Vagina (tissue), 2 donors: Measurements from ENCODE around the gene DNAH3.

Experiments used
- POLR2AphosphoS5 ChIP-seq, 2 donors: sonication (generic); formaldehyde crosslinking; IDR thresholded peaks; one replicate each; pipeline ENCODE4 v1.9.0; 2017; ENCODE audit warnings: antibody characterized with exemption in 2 of 2, mild to moderate bottlenecking in 2 of 2, low read depth in 1 of 2; ENCODE audit not compliant: insufficient read depth in 1 of 2
- TF ChIP-seq, protein P1 (sequence below), 3 experiments: fragments of 450-650 bp in 2 of 3; fragments of 200-600 bp in 1 of 3; sonication (generic) in 1 of 3; IDR thresholded peaks; one replicate each; pipeline ENCODE4 v1.5.1; 2017 to 2019; ENCODE audit warnings: antibody characterized with exemption in 3 of 3, mild to moderate bottlenecking in 2 of 3, moderate library complexity in 2 of 3

DNA sequence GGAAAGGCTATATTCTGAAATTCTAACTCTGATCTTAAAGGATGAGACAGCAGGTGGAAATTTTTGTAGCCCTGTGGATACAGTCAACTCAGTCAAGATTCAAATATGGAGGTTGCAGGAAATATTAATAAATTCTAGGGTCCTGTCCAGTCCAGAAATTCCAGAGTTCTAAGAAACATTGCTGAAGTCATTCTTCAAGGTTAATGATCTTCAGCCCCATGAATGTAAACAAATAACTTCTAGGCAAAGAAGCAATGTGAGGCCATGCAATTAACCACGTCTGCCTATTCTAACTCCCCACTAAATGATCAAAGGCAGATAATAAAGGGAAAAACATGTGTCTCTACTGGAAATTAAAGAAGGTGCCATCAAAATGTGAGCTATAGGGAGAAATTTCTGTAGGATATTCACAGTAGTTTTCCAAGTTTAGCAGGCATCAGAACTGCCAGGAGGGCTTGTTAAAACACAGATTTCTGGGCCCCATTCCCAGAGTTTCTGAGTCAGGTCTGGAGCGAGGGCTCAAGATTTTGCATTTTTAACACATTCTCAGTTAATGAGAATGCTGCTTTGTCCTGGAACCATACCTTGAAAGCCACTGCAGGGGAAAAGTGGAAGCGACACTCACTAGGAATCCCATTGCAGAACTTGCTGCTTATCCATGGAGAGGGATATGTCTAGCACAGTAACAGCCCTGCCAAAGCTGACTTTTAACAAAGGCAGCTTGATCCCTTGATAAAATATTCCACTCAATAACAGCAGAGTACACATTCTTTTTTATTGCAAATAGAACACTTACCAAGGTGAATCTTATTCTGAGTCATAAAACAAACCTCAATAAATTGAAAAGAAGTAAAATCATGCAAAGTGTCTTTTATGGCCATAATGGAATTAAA lies 61.8 kb downstream of the DNAH3 start:
- TF ChIP-seq, protein P1, sequence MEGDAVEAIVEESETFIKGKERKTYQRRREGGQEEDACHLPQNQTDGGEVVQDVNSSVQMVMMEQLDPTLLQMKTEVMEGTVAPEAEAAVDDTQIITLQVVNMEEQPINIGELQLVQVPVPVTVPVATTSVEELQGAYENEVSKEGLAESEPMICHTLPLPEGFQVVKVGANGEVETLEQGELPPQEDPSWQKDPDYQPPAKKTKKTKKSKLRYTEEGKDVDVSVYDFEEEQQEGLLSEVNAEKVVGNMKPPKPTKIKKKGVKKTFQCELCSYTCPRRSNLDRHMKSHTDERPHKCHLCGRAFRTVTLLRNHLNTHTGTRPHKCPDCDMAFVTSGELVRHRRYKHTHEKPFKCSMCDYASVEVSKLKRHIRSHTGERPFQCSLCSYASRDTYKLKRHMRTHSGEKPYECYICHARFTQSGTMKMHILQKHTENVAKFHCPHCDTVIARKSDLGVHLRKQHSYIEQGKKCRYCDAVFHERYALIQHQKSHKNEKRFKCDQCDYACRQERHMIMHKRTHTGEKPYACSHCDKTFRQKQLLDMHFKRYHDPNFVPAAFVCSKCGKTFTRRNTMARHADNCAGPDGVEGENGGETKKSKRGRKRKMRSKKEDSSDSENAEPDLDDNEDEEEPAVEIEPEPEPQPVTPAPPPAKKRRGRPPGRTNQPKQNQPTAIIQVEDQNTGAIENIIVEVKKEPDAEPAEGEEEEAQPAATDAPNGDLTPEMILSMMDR (IDR thresholded peaks at IDR 0.05), result no peak
- TF ChIP-seq POLR2AphosphoS5 (IDR thresholded peaks at IDR 0.05; ENCODE audit: insufficient read depth in 1 of 2, low read depth in 1 of 2), result no peak
